Ovary (tissue), 3 donors: ENCODE measurements around the gene ALKBH6.

Experiments
- EP300 ChIP-seq: sonication (generic); formaldehyde crosslinking; IDR thresholded peaks from one replicate; pipeline ENCODE4 v1.6.1; 2017; ENCODE audit warnings: antibody characterized with exemption
- POLR2A ChIP-seq: fragments of 450-650 bp; IDR thresholded peaks from one replicate; pipeline ENCODE4 v1.6.1; 2017; ENCODE audit warnings: antibody characterized with exemption, mild to moderate bottlenecking, moderate library complexity
- TF ChIP-seq, protein P1 (sequence below), 3 donors: fragments of 450-650 bp in 2 of 3; fragments of 200-600 bp in 1 of 3; IDR thresholded peaks; one replicate each; pipeline versions ENCODE4 v1.5.1 to v1.8.0; 2016 to 2022; ENCODE audit warnings: antibody characterized with exemption in 3 of 3, mild to moderate bottlenecking in 1 of 3
- donor health status: DM: no; HTN: no; CAD: no.

GRCh38 chr19:35996777-35997176, 17.2 kb downstream of the ALKBH6 start:
- TF ChIP-seq POLR2A (no peak), EP300 (no peak)
- TF ChIP-seq, protein P1, sequence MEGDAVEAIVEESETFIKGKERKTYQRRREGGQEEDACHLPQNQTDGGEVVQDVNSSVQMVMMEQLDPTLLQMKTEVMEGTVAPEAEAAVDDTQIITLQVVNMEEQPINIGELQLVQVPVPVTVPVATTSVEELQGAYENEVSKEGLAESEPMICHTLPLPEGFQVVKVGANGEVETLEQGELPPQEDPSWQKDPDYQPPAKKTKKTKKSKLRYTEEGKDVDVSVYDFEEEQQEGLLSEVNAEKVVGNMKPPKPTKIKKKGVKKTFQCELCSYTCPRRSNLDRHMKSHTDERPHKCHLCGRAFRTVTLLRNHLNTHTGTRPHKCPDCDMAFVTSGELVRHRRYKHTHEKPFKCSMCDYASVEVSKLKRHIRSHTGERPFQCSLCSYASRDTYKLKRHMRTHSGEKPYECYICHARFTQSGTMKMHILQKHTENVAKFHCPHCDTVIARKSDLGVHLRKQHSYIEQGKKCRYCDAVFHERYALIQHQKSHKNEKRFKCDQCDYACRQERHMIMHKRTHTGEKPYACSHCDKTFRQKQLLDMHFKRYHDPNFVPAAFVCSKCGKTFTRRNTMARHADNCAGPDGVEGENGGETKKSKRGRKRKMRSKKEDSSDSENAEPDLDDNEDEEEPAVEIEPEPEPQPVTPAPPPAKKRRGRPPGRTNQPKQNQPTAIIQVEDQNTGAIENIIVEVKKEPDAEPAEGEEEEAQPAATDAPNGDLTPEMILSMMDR (IDR thresholded peaks at IDR 0.05), result no peak
